Testis (tissue), 3 donors: ENCODE results near the gene RAB35. TPM values are rescaled to one million over a fixed set of nuclear protein-coding genes. Genes with fewer than 3 reads are reported as not detected.

Source experiments
- DNase-seq: peaks from one replicate; pipeline ENCODE4 v3.0.0-alpha.2; 2019
- H3K27ac ChIP-seq, 2 donors: fragments of 200-600 bp; sonication (generic); one replicate each; pipeline ENCODE4 v1.5.1; 2019
- H3K27me3 ChIP-seq: fragments of 200-600 bp; sonication (generic); one replicate; pipeline ENCODE4 v1.5.1; 2019
- H3K36me3 ChIP-seq: fragments of 200-600 bp; sonication (generic); one replicate; pipeline ENCODE4 v1.5.1; 2017; ENCODE audit warnings: low read depth; ENCODE audit errors: missing control alignments
- H3K4me1 ChIP-seq: fragments of 200-600 bp; sonication (generic); one replicate; pipeline ENCODE4 v1.5.1; 2019
- H3K4me3 ChIP-seq, 2 donors: fragments of 200-600 bp; sonication (generic); one replicate each; pipeline ENCODE4 v1.5.1; 2017 to 2019
- H3K9me3 ChIP-seq: fragments of 200-600 bp; sonication (generic); one replicate; pipeline ENCODE4 v1.5.1; 2017
- CTCF ChIP-seq, 3 experiments: fragments of 450-650 bp in 2 of 3; fragments of 200-600 bp in 1 of 3; sonication (generic) in 1 of 3; IDR thresholded peaks; one replicate each; pipeline ENCODE4 v1.5.1; 2016 to 2019; ENCODE audit warnings: antibody characterized with exemption in 3 of 3, mild to moderate bottlenecking in 2 of 3, moderate library complexity in 1 of 3
- POLR2A ChIP-seq: fragments of 450-650 bp; IDR thresholded peaks from one replicate; pipeline ENCODE4 v1.6.1; 2017; ENCODE audit warnings: antibody characterized with exemption, mild to moderate bottlenecking, moderate library complexity
- WGBS, 2 donors: methylation state at CpG; one replicate each; pipeline ENCODE4 v1.1.5; 2018; 5-methylcytosine and 5-hydroxymethylcytosine counted together
- intact Hi-C: fragments of 100-400 bp; cut with DNase I; formaldehyde crosslinking; loops from one replicate; pipeline ENCODE4 v1.15.1; 2023; ENCODE audit warnings: low total_unique reads
- polyA plus RNA-seq: library from polyadenylated mRNA; stranded (reverse); fragments of 350-450 nt; fragmentation: Illumina TruSeq; extraction: RNeasy Lipid Tissue Mini Kit (QIAGEN cat#74804); gene quantifications from one replicate; pipeline ENCODE4 v1.2.3, GENCODE V29; 2014; ENCODE audit warnings: low read depth, low replicate concordance; ENCODE audit not compliant: insufficient read depth
- total RNA-seq, 2 donors: library from RNA; depleted of rRNA; stranded (reverse); fragments of >200 nt; gene quantifications; one replicate each; pipeline ENCODE4 v1.2.3, GENCODE V29; 2016

The RAB35 gene
- total and polyA plus RNA-seq, 3 donors from 2014 or later, result 21.1 to 27.4 (median 24.4) TPM

GRCh38 chr12:120096671-120097202 lies 19.8 kb downstream of the RAB35 start:
- 89 to 93% methylated on average over 17 to 34 of the region's 34 CpGs for WGBS, 2 donors
- Histone ChIP-seq H3K9me3 (no peaks in the 10 kb centered on the region), H3K36me3 (no peaks in the 10 kb centered on the region), H3K27ac (no peak overlapping the region), H3K4me3 (no peak overlapping the region), H3K4me1 (peaks cover 17% of the 10 kb centered on the region), H3K27me3 (no peaks in the 10 kb centered on the region)
- intact Hi-C loops, result no loop called here
- no peak for DNase-seq
- TF ChIP-seq CTCF (IDR thresholded peaks at IDR 0.05) (no peak), POLR2A (no peak)

- H3K9me3 ChIP-seq, result no peaks in the 10 kb centered on the region
- peaks cover 7% of the 10 kb centered on the region for H3K4me1 ChIP-seq
- no peak overlapping the region for H3K27ac ChIP-seq
- no peaks in the 10 kb centered on the region for H3K27me3 ChIP-seq
- no peak overlapping the region for H3K4me3 ChIP-seq
- no peak for DNase-seq
- WGBS, 2 donors, result 80% methylated on average over 3 to 8 of the region's 8 CpGs
- intact Hi-C loops, result no loop called here
- TF ChIP-seq POLR2A, result no peak
- TF ChIP-seq CTCF (IDR thresholded peaks at IDR 0.05), result no peak
- no peaks in the 10 kb centered on the region for H3K36me3 ChIP-seq
These were observed 20.8 kb downstream of the RAB35 start for GRCh38 chr12:120095736-120096135.

- H3K4me3 ChIP-seq, result no peak overlapping the region
- H3K4me1 ChIP-seq, result peaks cover 3% of the 10 kb centered on the region
- no peaks in the 10 kb centered on the region for H3K9me3 ChIP-seq
- DNase-seq, result no peak
- H3K27ac ChIP-seq, result no peak overlapping the region
- intact Hi-C loops, result no loop called here
- H3K36me3 ChIP-seq, result no peaks in the 10 kb centered on the region
- 85 to 88% methylated on average over 4 to 13 of the region's 13 CpGs for WGBS, 2 donors
- no peak for TF ChIP-seq CTCF (IDR thresholded peaks at IDR 0.05)
- H3K27me3 ChIP-seq, result no peaks in the 10 kb centered on the region
These were observed 21.2 kb downstream of the RAB35 start for GRCh38 chr12:120095331-120095730.

- WGBS, 2 donors, result 75 to 82% methylated on average over 7 to 9 of the region's 9 CpGs
- Histone ChIP-seq H3K4me1 (no peaks in the 10 kb centered on the region), H3K27ac (no peak overlapping the region), H3K27me3 (no peaks in the 10 kb centered on the region), H3K9me3 (no peaks in the 10 kb centered on the region), H3K36me3 (no peaks in the 10 kb centered on the region), H3K4me3 (no peak overlapping the region)
- DNase-seq, result no peak
- intact Hi-C loops, result no loop called here
- no peak for TF ChIP-seq POLR2A
- no peak for TF ChIP-seq CTCF (IDR thresholded peaks at IDR 0.05)
These were observed 22.1 kb downstream of the RAB35 start for GRCh38 chr12:120094485-120094884.

GRCh38 chr12:120093592-120094355 lies 22.8 kb downstream of the RAB35 start:
- Histone ChIP-seq H3K27ac (no peak overlapping the region), H3K36me3 (no peaks in the 10 kb centered on the region), H3K9me3 (no peaks in the 10 kb centered on the region), H3K4me3 (no peak overlapping the region), H3K4me1 (no peaks in the 10 kb centered on the region), H3K27me3 (no peaks in the 10 kb centered on the region)
- DNase-seq, result no peak
- WGBS, 2 donors, result 57 to 66% methylated on average over 11 to 16 of the region's 17 CpGs
- intact Hi-C loops, result no loop called here
- TF ChIP-seq POLR2A (no peak), CTCF (IDR thresholded peaks at IDR 0.05) (no peak)
